GM19395 (cell line): ENCODE results near the gene MAK.
"Not testable (repeated sequence)": the region's sequence is repeated elsewhere in the genome, so short reads cannot be mapped to it uniquely, and the experiment has no call there.

ENCODE experiments used
- ATAC-seq: cut with Tn5 transposase; IDR thresholded peaks from one replicate; pipeline ENCODE4 v1.9.1; 2021; ENCODE audit warnings: mild to moderate bottlenecking, moderate library complexity; ENCODE audit not compliant: unreplicated experiment

The MAK gene

DNA sequence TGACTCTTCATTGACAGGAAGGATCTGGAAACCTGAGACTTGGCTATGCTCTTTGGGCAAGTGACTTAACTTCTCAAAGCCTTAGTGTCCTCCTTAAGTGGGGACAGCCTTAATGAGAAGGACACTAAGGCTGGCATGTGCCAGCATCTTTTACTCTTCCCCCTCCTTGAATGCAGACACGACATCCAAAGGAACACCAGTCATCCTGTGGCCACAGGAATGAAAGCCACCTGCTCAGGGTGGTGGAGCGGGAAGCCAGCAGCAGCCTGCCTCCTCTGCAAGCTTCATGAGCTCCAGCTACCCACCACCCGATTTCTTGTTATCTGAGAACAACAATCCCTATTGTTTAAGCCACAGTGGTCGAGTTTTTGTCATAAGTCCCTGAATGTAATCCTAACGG is 46.2 kb downstream of the MAK start:
- no peak for ATAC-seq

DNA sequence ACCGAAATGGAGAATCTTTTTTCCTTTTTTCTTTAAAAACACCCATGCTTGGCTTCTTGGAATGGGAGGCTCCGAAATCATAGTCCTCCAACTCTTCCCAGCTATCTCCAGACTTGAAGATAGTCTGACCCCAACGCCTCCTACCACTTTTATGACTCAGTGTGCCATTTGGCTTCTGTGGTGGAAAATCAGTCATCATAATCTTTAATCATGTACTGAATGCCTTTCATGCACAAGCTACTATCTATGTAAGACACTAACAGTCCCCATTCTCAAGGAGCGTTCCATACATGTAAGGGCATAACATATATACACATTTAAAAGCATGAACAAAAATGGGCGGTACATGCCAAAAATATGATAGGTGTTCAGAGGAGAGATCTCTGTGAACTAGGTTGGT is 46.7 kb downstream of the MAK start:
- ATAC-seq = no peak

DNA sequence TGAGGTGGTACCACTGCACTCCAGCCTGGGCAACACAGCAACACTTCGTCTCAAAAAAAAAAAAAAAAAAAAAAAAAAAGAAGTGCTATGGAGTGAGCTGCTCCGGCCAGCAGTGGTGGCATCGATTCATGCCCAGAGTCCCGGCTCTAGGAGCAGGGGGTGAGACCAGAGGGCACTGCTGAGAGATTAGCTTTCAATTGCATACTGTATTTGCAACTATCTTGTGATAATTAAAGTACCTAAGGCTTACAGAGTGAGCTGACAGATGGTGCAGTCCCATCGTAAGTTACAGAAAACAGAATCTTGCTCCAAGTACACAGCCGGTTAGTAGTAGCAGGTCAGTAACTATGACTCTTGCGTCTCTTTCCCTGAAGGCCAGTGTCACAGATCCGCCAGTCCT is 59.3 kb downstream of the MAK start:
- ATAC-seq = no peak

DNA sequence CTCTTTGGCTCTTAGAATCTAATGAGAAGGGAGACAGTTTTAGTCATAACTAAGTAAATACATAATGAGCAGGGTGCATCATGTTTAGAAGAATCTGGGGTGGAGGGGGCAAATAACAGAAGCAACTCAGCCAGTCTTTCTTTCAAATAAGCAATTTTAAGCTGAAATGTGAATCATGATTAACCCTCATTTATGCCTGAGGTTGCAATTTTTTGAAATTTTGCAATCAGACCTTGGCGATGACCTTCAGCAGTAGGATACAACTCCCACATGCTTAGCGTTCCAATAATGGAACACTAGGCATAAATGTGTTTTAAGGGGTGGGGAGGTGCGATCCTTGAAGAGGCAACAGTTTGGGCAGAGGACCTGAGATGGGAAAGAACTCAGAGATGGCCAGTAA is 60.1 kb downstream of the MAK start:
- no peak for ATAC-seq

DNA sequence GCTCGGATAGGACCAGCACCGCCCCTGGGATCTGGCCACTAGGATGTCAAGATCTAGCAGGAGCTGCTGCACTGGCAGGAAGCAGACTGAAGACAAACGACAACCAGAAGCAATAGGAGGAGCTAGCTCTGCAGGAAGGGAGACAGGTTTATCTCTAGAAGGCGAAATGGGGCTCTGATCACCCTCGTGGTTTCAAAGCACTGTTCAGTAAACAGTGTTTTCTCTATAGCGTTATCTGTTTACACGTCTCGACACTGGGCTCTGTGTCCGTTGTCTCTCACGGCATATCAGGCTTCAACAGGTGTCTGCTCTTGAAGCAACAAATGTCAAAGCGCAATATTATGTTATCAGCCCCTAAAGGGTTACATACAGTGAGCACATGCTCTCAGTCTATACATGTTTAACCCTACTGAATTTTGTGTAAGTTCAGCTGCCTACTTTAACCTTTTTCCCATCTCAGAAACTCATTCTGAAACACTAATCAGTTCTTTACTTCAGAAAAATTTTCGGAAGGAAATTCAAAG is 66.9 kb downstream of the MAK start:
- no peak for ATAC-seq

DNA sequence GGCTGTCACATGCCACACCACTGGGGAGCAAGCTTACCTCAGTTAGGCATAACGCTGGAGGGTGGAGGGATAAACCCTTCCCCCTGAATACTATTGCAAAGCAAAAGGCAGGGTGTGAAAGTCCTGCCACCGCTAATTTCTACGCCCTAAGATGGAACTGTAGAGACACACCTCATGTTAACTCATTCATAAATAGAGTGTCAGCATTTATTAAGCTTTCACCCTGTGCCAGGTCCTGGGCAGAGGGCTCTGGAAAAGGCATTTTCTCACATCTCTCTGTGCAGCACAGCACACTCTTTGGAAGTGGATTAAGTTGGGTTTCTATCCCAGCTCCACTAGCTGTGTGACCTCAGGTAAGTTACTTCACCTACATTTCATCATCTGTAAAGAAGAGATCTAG is 68.9 kb downstream of the MAK start:
- ATAC-seq = no peak

DNA sequence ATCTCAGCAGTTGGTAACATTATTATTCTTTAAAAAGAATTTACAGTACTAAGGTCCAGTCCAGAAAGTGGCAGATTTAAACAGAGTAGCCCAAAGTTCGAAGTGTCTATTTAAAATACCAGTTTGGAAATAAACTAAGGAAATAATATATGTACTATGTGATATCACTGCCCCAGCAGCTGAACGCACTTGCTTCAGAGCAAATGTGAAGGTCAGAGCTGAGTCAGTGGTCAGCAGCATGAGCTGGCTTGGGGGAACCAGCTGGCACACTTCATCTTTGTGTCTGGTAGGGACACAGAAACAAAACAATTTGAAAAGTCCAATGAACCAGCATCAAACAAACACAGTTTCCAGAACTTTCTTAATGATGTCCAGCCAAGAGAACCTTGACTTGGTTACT is 75.3 kb downstream of the MAK start:
- ATAC-seq = no peak

DNA sequence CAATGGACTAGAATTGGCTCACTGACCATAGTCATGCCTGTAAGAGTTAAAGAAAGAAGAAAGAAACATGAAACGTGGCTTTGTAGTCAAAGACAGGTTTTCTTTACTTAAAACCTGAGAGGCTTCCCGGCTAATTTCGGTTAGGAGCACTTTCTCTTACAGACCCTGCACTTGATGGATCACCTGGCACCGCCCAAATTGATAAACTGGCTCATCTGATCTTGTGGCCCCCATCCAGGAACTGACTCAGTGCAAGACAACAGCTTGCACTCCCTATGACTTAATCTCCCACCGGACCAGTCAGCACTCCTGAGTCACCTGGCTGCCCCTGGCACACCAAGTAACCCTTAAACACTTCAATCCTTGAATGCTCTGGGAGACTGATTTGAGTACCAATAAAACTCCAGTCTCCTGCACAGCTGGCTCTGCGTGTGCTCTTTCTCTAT is 78.4 kb downstream of the MAK start:
- no peak for ATAC-seq

DNA sequence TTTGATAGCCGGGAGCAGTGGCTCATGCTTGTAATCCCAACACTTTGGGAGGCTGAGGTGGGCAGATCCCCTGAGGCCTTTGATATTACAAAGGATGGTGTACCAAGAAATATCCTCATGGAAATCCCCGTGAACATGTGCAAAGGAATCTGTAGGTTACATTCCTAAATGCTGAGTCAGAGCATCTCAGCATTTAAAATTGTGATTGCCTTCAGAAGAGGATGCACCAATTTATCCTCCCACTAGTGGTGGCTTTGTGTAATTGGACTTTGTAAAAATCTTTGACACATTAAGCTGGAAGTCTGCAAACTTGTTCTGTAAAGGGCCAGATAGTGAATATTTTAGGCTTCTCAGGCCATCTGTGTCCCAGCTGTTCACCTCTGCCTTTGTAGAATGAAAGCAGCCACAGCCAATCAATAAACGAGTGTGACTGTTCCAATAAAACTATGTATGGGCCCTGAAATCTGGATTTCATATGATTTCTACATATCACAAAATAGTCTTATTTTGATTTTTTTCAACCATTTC is 79.0 kb downstream of the MAK start:
- peak; percentile 73 for ATAC-seq

DNA sequence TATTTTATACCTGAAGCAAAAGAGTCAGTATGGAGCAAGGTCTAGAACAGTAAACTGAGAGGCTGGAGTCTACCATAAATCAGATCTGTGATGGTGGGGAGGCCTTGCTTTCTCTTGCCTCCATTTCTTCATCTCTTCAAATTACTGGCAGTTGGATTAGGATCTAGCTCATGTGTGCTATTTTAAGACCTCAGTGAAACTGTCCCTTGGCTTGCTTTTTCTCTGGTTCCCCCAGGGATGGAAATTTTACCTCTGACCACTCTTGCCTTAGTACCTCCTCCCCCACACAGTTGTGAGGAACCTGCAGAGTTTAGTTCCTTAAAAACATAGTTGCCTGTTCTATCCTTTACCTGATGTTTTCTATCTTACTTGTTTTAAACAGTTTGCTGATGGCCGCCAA is 82.3 kb downstream of the MAK start:
- ATAC-seq = no peak

DNA sequence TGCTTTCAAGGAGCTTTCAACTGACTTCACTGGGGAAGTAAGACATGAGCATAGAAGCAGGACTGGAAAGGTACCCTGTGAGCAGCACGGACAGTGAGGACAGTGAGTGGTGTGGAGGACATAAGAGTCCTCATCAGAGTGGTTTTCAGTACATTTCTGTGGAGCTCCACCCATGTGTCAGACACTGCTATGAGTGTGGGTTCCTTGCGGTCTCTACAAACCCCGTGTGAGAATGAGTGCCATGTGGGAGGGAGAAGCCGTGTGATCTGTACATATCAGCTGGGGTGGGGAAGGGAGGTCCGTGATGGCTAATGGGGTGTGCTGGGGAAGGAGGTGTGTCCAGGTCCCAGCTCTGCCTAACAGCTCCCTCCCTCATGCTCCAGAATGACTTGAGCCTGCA is 86.6 kb downstream of the MAK start:
- not testable (repeated sequence) for ATAC-seq

DNA sequence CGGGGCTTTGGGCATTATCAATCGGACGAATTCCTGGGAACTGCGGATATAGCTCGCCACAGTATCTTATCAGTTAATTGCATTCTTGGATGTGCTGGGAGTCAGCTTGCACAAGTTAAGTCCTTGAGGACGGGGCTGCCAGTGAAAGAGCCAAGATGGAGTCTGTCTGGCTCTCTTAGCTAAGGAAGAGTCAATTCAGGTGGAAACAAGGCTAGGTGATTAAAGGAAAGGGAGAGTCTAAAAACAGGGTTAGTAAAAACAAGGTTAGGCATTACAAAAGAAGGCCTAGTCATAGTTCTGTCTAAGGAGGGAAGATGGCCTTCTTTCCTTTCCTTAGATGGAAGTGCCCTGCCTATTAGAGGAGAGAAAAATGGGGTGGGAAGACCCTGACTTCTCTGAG is 87.8 kb downstream of the MAK start:
- ATAC-seq = not testable (repeated sequence)

DNA sequence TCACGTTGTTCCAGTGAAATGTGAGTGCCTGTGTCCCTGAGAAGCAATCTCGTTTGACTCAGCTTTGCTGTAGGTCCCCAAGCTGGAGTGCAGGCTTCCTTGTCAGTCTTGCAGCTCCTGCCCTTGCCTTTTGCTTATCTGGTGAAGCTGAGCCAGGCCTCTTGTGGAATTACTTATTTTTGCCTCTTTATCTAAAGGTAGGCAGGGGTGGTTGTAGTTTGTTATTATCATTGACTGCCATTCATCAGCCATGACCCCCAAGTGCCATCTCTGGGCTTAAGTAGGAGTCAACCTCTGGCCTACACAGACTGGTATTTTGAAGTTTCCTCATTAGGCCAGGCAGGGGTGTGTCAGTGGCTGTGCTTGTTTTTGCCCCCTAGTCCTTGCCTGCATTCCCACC is 88.6 kb downstream of the MAK start:
- no peak for ATAC-seq

DNA sequence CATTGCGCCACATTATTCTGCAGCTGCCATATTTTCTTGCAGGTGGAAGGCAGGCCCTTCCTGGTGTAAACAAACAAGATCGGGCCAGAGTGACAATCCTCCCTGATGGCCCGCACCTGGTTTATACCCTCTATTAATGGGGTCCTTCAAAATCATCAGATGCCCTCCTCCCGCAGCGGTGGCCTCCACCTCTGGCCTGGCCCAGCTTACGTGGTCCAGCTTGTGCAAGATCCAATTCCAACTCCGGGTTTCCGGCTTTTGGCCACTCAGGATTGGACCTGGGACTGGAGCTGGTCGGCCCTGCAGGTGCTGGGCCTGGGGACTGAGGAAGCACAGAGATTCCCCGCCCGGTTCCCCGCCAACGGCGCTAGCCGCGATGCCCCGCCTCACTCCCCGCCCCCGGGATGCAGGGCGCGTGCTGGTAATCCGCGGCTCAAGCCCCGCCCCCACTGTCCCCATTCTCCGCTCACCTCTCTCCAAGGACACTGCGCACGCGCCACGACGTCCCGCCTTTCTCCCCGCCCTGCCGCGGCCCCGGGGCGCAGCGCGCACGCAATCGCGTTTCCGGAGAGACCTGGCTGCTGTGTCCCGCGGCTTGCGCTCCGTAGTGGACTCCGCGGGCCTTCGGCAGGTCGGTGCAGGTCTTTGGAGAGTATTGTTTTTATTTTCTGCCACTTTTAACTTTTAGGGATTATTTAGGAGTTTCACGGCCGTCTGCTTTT is 90.9 kb downstream of the MAK start, which contains the start of gene TMEM14B:
Gene TMEM14B (plus strand): TSS at position 555 of the 722 bp plus-strand sequence. CDS start 1,441 bp downstream, outside the sequence.
- ATAC-seq = peak; percentile 95

DNA sequence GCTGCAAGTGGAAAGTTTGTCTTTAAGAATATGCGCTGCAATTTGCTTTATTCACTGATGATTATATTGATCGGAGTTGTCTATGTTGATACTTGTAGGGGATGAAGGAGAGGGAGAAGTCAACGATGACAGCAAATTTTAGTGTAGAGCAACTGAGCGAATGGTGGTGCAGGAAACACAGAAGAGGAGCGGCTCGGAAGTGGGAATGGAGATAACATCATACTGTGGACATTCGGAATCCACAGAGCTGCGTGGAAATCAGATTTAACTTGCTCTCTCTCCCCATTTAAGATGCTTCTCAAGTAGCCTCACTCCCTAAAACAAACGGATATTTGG is 91.5 kb downstream of the MAK start:
- ATAC-seq = peak; percentile 0

DNA sequence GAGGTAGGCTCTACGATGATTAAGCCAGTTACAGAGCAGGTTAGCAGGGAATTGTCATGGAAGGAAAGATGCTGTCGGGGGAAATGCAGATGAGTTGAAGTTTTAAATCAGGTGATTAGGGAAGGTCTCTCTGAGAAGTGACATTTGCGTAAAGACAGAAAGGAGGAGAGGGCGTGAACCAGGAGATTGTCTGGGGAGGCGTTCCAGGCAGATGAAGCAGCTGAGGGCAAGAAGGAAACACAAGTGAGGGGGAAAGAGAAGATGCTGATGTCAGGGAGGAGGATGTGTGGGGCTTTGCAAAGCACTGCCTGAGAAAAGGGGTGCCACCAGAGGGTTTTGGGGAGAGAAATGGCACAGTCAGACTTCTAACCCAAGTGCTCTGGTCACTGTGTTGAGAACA is 93.2 kb downstream of the MAK start:
- ATAC-seq = no peak

DNA sequence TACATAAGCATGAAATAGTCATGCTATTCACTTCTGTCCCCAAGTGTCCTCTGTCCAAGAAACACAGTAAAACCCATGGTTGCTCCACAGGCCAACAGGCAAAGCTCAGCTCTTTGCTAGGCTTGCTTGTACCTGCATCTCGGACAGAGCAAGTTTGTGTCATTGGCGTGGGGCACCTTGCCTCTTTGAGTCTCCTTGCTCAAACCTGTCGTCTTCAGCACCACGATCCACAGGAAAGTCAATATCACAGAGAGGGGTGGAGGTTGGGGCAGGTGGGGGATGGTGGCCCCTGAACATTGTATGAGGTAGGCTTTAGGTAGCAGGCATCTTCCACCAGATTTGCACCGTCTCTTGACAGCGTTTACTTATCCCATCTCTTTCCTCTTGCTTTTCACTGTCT is 94.8 kb downstream of the MAK start:
- ATAC-seq = no peak

DNA sequence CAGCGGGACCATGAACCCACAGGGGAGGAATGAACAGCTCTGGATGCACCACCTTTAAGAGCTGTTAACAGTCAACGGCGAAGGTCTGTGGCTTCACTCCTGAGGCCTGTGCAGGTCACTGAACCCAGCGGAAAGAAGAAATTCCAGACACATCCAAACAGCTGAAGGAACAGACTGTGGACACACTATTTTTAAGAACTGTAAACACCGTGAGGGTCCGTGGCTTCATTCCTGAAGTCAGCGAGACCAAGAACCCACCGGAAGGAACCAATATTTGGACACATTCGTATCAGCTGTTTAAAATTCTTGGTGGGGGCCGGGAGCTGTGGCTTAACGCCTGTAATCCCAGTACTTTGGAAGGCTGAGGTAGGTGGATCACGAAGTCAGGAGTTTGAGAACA is 96.1 kb downstream of the MAK start:
- no peak for ATAC-seq

DNA sequence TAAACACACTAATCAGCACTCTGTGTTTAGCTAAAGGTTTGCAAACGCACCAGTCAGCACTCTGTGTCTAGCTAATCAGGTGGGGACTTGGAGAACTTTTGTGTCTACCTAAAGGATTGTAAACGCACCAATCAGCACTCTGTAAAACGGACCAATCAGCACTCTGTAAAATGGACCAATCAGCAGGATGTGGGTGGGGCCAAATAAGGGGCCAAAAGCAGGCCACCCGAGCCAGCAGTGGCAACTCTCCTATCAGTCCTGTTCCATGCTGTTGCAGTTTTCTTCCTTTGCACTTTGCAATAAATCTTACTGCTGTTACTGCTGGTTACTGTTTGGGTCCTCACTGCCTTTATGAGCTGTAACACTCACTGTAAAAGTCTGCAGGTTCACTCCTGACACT is 96.7 kb downstream of the MAK start:
- ATAC-seq = not testable (repeated sequence)

DNA sequence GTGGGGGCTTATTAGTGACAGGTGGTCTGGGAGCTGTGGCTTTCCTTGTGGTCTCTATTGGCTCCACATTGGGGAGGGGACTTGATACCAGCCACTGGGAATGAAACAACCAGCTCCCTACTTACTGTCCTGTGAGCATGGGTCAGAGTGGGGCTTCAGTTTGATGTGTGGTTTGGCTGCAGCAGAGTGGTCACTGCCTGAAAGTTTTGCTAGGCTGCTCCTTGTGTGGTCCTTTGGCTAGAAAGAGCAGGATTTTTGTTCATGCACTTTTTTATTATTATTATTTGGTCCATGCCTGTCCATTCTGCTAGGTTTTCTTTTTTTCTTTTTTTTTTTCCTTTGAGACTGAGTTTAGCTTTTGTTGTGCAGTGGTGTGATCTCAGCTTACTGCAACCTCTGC is 98.3 kb downstream of the MAK start:
- ATAC-seq = no peak

DNA sequence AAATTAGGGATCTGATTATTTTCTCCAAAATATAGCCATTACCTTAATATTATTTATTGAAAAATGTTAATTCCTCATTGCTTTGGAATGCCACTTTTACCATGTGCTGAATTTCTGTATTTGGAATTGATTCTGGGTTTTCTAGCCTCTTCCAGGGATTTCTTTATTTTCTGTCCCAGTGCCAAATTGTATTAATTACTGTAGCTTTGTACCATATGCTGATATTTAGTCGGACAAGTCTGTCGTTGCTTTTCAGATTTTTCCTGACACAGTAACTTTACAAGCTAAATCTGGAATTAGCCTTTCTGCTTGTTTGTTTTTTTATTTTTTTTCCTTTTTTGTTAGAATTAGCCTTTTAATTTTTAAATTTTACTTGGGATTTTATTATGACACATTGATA is 101.6 kb downstream of the MAK start:
- ATAC-seq = no peak

DNA sequence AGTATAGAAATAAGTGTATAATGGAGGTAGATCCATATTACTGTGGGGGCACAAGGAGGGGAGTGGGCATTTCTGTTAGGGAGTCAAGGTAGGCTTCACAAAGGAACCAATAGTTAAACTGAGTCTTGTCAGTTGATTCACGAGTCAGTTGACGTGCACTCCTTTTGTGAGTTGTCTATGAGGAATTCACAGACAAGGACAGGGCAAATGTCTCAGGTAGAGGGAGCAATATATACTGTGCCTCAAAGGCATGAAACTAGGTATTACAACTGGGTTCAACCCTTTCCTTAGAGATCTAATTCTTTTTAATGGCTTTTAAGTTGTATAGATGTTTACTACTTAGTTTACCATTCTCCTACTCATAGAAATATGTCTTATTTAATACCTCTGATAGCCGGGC is 104.5 kb downstream of the MAK start:
- no peak for ATAC-seq
